Measurements from ENCODE around the gene TRPM3. TPM values are rescaled to one million over a fixed set of nuclear protein-coding genes. Genes with fewer than 3 reads are reported as not detected.

TRPM3 gene
- total RNA-seq, 2 experiments from 2014 or later, result not detected

DNA sequence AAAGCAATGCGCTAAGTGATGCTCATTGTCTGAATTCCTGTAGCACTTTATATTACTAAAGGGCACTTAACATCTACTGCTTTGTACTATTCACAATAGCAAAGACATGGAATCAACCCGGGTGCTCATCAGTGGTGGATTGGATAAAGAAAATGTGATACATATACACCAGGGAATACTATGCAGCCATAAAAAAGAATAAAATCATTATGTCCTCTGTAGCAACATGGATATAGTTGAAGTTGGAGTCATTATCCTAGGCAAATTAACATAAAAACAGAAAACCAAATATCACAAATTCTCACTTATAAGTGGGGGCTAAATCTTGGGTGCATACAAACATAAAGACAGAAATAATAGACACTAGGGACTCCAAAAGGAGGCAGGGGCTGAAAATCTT lies 308.3 kb downstream of the TRPM3 start:
- no peaks in the 10 kb centered on the region for H3K36me3 ChIP-seq (ENCODE audit: insufficient read depth, low read length)
- Mint-ChIP-seq H3K27me3 (peaks cover 5% of the 10 kb centered on the region), H3K4me1 (ENCODE audit: low read depth) (no peaks in the 10 kb centered on the region), H3K27ac (no peak overlapping the region), H3K9me3 (no peaks in the 10 kb centered on the region), H3K4me3 (no peak overlapping the region), H3K36me3 (ENCODE audit: low read depth) (no peaks in the 10 kb centered on the region)
- TF ChIP-seq, protein P1, sequence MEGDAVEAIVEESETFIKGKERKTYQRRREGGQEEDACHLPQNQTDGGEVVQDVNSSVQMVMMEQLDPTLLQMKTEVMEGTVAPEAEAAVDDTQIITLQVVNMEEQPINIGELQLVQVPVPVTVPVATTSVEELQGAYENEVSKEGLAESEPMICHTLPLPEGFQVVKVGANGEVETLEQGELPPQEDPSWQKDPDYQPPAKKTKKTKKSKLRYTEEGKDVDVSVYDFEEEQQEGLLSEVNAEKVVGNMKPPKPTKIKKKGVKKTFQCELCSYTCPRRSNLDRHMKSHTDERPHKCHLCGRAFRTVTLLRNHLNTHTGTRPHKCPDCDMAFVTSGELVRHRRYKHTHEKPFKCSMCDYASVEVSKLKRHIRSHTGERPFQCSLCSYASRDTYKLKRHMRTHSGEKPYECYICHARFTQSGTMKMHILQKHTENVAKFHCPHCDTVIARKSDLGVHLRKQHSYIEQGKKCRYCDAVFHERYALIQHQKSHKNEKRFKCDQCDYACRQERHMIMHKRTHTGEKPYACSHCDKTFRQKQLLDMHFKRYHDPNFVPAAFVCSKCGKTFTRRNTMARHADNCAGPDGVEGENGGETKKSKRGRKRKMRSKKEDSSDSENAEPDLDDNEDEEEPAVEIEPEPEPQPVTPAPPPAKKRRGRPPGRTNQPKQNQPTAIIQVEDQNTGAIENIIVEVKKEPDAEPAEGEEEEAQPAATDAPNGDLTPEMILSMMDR (IDR thresholded peaks at IDR 0.05), result no peak
- CTCF ChIA-PET, result no interaction called here
- DNase-seq (no peak), ATAC-seq (ENCODE audit: poor library complexity) (no peak)
- H3K27ac ChIP-seq (ENCODE audit: low read depth in 1 of 2, low read length in 2 of 2), result no peak overlapping the region
- H3K9me3 ChIP-seq (ENCODE audit: control insufficient read depth in 1 of 2, insufficient read depth in 1 of 2, low read length in 2 of 2), result no peaks in the 10 kb centered on the region
- no peak overlapping the region for H3K4me3 ChIP-seq (ENCODE audit: low read length)
- H3K4me1 ChIP-seq (ENCODE audit: insufficient read depth, low read length), result no peaks in the 10 kb centered on the region
- intact Hi-C loops (cut with DNase I, micrococcal nuclease), result no loop called here
- no peaks in the 10 kb centered on the region for H3K27me3 ChIP-seq (ENCODE audit: control insufficient read depth in 1 of 2, insufficient read depth in 2 of 2, low read length in 2 of 2)
- POLR2A ChIA-PET, result no interaction called here

GRCh38 chr9:70811638-70812037 lies 309.8 kb downstream of the TRPM3 start:
- POLR2A ChIA-PET, result no interaction called here
- Mint-ChIP-seq H3K9me3 (no peaks in the 10 kb centered on the region), H3K4me1 (ENCODE audit: low read depth) (no peaks in the 10 kb centered on the region), H3K27me3 (peaks cover 8% of the 10 kb centered on the region), H3K27ac (no peak overlapping the region), H3K4me3 (no peak overlapping the region), H3K36me3 (ENCODE audit: low read depth) (no peaks in the 10 kb centered on the region)
- TF ChIP-seq, protein P1 (IDR thresholded peaks at IDR 0.05), result no peak
- DNase-seq (no peak), ATAC-seq (ENCODE audit: poor library complexity) (no peak)
- Histone ChIP-seq H3K4me3 (ENCODE audit: low read length) (no peak overlapping the region), H3K36me3 (ENCODE audit: insufficient read depth, low read length) (no peaks in the 10 kb centered on the region), H3K27ac (ENCODE audit: low read depth in 1 of 2, low read length in 2 of 2) (no peak overlapping the region), H3K9me3 (ENCODE audit: control insufficient read depth in 1 of 2, insufficient read depth in 1 of 2, low read length in 2 of 2) (no peaks in the 10 kb centered on the region), H3K4me1 (ENCODE audit: insufficient read depth, low read length) (no peaks in the 10 kb centered on the region), H3K27me3 (ENCODE audit: control insufficient read depth in 1 of 2, insufficient read depth in 2 of 2, low read length in 2 of 2) (no peaks in the 10 kb centered on the region)
- intact Hi-C loops (cut with DNase I, micrococcal nuclease), result no loop called here
- CTCF ChIA-PET, result no interaction called here

GRCh38 chr9:70806875-70807274 lies 314.5 kb downstream of the TRPM3 start:
- no peak for DNase-seq
- TF ChIP-seq, protein P1 (IDR thresholded peaks at IDR 0.05), result no peak
- Mint-ChIP-seq H3K9me3 (no peaks in the 10 kb centered on the region), H3K4me1 (ENCODE audit: low read depth) (no peaks in the 10 kb centered on the region), H3K4me3 (no peak overlapping the region), H3K27ac (no peak overlapping the region), H3K36me3 (ENCODE audit: low read depth) (no peaks in the 10 kb centered on the region), H3K27me3 (peaks cover 8% of the 10 kb centered on the region)
- Histone ChIP-seq H3K27ac (ENCODE audit: low read depth in 1 of 2, low read length in 2 of 2) (no peak overlapping the region), H3K4me1 (ENCODE audit: insufficient read depth, low read length) (no peaks in the 10 kb centered on the region), H3K36me3 (ENCODE audit: insufficient read depth, low read length) (no peaks in the 10 kb centered on the region), H3K9me3 (ENCODE audit: control insufficient read depth in 1 of 2, insufficient read depth in 1 of 2, low read length in 2 of 2) (no peaks in the 10 kb centered on the region), H3K4me3 (ENCODE audit: low read length) (no peak overlapping the region), H3K27me3 (ENCODE audit: control insufficient read depth in 1 of 2, insufficient read depth in 2 of 2, low read length in 2 of 2) (no peaks in the 10 kb centered on the region)
- POLR2A ChIA-PET, result no interaction called here
- intact Hi-C loops (cut with DNase I, micrococcal nuclease), result loop anchor here in 1 of 2 experiments (1.0 kb wide), 1 partner anchor 12 kb away; no protein-coding TSS in a partner anchor
- no peak for ATAC-seq (ENCODE audit: poor library complexity)
- CTCF ChIA-PET, result no interaction called here

All from CD4-positive, alpha-beta T cell (primary cell).